RWPE1 (cell line): ENCODE data around the gene SOWAHC.
"Not testable (repeated sequence)": the region's sequence is repeated elsewhere in the genome, so short reads cannot be mapped to it uniquely, and the experiment has no call there.

Experiments
- CTCF ChIA-PET: fragments of 350-600 bp; sonication (Branson Sonifier 250); formaldehyde crosslinking; extraction: SDS; loops from one replicate; lab custom pipeline; 2021; lab: Yijun Ruan, JAX
- POLR2A ChIA-PET: fragments of 400-600 bp; formaldehyde crosslinking; extraction: SDS; loops from one replicate; lab custom pipeline; 2020; ENCODE audit warnings: antibody characterized with exemption; ENCODE audit not compliant: low non-redundant PET; lab: Yijun Ruan, JAX
- DNase-seq: peaks from one replicate; pipeline ENCODE4 v3.0.0; 2012; ENCODE audit warnings: low spot score
- H3K27ac ChIP-seq: fragments of 450-650 bp; 2 replicates; pipeline ENCODE4 v1.5.1; 2017
- TF ChIP-seq, protein P1 (sequence below): fragments of 450-650 bp; conservative IDR thresholded peaks from 2 replicates; pipeline ENCODE4 v1.5.1; 2017; ENCODE audit warnings: low read depth, mild to moderate bottlenecking

SOWAHC gene, protein sequence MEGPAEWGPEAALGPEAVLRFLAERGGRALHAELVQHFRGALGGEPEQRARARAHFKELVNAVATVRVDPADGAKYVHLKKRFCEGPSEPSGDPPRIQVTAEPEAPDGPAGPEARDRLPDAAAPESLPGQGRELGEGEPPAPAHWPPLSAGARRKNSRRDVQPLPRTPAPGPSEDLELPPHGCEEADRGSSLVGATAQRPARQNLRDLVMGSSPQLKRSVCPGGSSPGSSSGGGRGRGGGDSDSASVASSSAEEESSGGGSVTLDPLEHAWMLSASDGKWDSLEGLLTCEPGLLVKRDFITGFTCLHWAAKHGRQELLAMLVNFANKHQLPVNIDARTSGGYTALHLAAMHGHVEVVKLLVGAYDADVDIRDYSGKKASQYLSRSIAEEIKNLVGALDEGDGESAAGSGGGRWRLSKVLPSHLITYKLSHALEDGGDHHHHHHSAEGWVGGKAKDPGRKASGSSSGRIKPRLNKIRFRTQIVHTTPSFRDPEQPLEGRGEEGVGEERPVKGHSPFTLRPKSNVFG

DNA sequence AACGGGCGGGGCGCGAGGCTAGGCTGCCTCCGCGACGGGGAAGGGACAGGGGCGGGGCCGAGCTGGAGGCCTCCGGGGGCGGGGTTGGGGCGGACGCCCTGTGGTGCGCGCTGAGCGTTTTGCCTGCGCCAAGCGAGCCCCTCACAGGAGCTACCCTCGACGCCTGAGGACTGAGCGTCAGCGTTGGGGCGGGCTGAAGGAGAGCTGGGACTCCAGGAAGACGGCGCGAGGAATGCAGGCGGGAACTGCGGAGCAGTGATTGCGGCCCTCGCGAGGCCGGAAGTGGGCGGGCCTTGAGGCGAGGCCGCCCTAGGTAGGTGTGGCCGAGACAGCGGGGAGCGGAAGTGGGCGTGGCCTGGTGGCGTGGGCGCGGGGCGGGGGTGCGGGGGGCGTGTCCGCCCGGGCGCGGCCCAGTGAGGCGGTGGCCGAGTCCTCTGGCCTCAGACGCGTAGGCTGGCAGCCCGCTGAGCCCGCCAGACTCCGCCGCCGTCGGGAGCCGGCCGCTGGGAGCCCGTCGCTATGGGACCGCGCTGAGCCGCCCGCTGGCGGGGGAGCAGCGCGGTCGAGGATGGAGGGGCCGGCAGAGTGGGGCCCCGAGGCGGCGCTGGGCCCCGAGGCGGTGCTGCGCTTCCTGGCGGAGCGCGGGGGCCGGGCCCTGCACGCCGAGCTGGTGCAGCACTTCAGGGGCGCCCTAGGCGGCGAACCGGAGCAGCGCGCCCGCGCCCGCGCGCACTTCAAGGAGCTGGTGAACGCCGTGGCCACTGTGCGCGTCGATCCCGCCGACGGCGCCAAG, at the start of gene SOWAHC, which contains the start of gene SEPTIN10:
Gene SOWAHC (plus strand): TSS at position 443 of the 793 bp plus-strand sequence. CDS start 126 bp downstream, at position 569.
Gene SEPTIN10 (minus strand): TSS at position 45 of the 793 bp plus-strand sequence. CDS start 139 bp downstream, outside the sequence.
- CTCF ChIA-PET: interaction anchor here (0.7 to 2.3 kb wide), 3 partner anchors 48 to 101 kb away, joined by 3 to 20 read pairs (median 3); no protein-coding TSS in a partner anchor
- H3K27ac ChIP-seq: peak within 1 kb of the TSS; percentile 100
- peak; percentile 93 for DNase-seq
- TF ChIP-seq, protein P1, sequence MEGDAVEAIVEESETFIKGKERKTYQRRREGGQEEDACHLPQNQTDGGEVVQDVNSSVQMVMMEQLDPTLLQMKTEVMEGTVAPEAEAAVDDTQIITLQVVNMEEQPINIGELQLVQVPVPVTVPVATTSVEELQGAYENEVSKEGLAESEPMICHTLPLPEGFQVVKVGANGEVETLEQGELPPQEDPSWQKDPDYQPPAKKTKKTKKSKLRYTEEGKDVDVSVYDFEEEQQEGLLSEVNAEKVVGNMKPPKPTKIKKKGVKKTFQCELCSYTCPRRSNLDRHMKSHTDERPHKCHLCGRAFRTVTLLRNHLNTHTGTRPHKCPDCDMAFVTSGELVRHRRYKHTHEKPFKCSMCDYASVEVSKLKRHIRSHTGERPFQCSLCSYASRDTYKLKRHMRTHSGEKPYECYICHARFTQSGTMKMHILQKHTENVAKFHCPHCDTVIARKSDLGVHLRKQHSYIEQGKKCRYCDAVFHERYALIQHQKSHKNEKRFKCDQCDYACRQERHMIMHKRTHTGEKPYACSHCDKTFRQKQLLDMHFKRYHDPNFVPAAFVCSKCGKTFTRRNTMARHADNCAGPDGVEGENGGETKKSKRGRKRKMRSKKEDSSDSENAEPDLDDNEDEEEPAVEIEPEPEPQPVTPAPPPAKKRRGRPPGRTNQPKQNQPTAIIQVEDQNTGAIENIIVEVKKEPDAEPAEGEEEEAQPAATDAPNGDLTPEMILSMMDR: no peak
- POLR2A ChIA-PET: interaction anchor here (0.6 to 1.3 kb wide), 4 partner anchors 9 to 92 kb away, joined by 3 to 7 read pairs (median 3); no protein-coding TSS in a partner anchor

DNA sequence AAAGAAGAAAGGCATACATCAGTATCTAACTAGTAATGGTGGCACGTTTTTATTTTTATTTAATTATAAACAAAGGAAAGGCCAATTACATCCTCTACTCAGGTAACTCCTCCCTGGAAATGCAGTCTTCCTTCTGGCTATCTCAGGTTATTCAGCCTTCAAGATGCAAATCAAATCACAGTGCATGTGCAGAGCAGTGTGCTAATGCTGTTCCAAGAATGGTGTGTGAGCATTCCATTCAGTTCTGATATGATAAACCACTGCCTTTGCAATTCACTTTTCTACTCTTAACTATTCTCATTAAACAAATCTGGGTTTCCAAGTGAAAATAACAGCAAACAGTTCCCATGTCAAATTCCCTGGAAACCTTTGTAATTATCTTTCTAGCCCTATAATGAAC, 38.8 kb upstream of the SOWAHC start:
- TF ChIP-seq, protein P1: no peak
- CTCF ChIA-PET: no interaction called here

DNA sequence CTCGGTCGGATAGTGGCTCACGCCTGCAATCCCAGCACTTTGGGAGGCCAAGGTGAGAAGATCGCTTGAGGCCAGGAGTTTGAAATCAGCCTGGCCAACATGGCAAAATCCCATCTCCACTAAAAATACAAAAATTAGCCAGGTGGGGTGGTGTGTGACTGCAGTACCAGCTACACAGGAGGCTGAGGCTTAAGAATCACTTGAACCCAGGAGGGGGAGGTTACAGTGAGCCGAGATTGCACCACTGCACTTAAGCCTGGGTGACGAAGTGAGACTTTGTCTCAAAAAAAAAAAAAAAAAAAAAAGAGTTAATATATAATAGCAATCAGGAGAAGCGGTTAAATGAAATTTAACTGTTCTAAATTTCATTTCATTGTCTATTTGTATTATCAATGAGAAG, 36.5 kb upstream of the SOWAHC start:
- CTCF ChIA-PET: interaction anchor here (1.2 kb wide), 1 partner anchor 138 kb away, joined by 6 read pairs; no protein-coding TSS in a partner anchor
- DNase-seq, POLR2A ChIA-PET: not testable (repeated sequence)

More for the DNA sequence above, 38.8 kb upstream of the SOWAHC start:
- no peak overlapping the region for H3K27ac ChIP-seq
- POLR2A ChIA-PET: no interaction called here
- DNase-seq: no peak

DNA sequence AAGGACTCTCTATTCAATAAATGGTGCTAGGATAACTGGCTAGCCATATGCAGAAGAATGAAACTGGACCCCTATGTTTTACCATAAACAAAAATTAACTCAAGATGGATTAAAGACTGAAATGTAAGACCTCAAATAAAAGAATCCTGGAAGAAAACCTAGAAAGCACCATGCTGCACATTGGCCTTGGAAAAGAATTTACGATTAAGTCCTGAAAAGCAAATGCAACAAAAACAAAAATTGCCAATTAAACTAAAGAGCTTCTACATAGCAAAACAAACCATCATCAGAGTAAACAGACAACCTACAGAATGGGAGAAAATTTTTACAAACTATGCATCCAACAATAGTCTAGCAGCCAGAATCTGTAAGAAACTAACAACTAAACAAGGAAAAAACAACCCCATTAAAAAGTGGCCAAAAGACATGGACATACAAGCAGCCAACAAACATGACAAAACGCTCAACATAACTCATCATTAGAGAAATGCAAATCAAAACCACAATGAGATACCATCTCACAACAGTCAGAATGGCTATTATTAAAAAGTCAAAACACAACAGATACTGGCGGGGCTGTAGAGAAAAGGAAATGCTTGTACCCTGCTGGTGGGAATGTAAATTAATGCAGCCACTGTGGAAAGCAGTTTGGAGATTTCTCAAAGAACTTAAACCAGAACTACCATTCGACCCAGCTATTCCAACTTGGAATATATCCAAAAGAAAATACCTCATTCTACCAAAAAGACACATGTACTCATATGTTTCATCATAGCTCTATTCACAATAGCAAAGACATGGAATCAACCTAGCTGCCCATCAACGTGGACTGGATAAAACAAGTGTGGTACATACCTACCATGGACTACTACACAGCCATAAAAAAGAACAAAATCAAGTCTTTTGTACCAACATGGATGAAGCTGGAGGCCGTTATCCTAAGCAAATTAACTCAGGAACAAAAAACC, 31.0 kb upstream of the SOWAHC start:
- TF ChIP-seq, protein P1: no peak
- H3K27ac ChIP-seq: no peak overlapping the region
- no peak for DNase-seq
- POLR2A ChIA-PET: no interaction called here
- CTCF ChIA-PET: no interaction called here

More for the DNA sequence above, 36.5 kb upstream of the SOWAHC start:
- H3K27ac ChIP-seq: not testable (repeated sequence)

DNA sequence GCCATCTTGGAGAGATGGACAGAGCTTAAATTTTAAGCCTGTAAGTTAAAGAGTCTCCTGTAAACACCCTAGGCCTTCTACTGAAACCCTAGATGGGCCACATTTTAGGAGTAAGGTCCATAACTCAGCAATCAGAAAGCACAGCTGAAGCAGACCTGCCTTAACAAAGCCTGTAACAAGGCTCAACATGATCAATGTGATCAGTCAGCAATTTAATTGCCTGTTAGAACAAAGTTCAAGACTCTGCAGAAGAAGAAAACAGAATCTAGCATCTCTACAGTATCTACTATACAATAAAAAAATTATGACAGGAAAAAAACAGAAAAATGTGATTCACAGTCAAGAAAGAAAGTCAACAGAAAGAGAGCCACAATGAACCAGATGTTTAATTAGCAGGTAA, 27.5 kb upstream of the SOWAHC start:
- ChIA-PET CTCF (interaction anchor here (0.5 to 0.8 kb wide), 3 partner anchors 19 to 112 kb away, joined by 3 to 6 read pairs (median 4); no protein-coding TSS in a partner anchor), POLR2A (no interaction called here)
- no peak overlapping the region for H3K27ac ChIP-seq
- DNase-seq: no peak
- TF ChIP-seq, protein P1: no peak

DNA sequence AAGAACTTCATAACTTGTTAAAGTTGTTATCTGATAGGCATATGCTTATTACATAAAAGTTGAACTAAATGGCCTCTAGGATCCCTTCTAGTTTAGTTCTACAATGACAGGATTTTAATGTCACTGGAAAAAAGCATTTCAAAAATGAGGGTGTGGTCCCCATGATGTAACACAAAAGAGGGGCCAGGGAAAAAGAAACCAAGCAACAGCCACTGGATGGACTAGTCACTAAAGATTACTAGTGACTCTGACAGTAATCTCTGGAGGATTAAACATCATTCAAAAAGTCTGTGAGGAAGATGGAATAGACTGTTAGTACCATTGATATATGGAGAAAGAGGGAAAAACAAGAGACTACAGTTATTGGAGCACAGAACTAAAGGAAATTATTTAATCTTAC, 23.0 kb upstream of the SOWAHC start:
- H3K27ac ChIP-seq: peak overlapping the region; percentile 35
- ChIA-PET CTCF (no interaction called here), POLR2A (no interaction called here)
- TF ChIP-seq, protein P1: no peak
- DNase-seq: no peak
